Tibial artery (tissue), 4 donors: ENCODE data around the gene TP53BP1.

Source experiments
- DNase-seq, 2 donors: peaks; one replicate each; pipeline ENCODE4 v3.0.0-alpha.2; 2019
- H3K27ac ChIP-seq, 2 donors: fragments of 200-600 bp; sonication (generic) in 1 of 2; 1 replicate in 1 of 2; 2 replicates in 1 of 2; pipeline ENCODE4 v1.5.1; 2018 to 2019; ENCODE audit warnings: mild to moderate bottlenecking in 1 of 2
- H3K27me3 ChIP-seq, 2 donors: fragments of 200-600 bp; sonication (generic) in 1 of 2; one replicate each; pipeline versions ENCODE4 v1.5.1 to v1.6.0; 2016 to 2019
- H3K36me3 ChIP-seq, 3 donors: fragments of 200-600 bp; sonication (generic) in 2 of 3; one replicate each; pipeline ENCODE4 v1.5.1; 2016 to 2019; ENCODE audit warnings: mild to moderate bottlenecking in 2 of 3
- H3K4me1 ChIP-seq, 4 donors: fragments of 200-600 bp; sonication (generic) in 2 of 4; 1 replicate in 3 of 4; 2 replicates in 1 of 4; pipeline ENCODE4 v1.5.1; 2016 to 2019
- H3K4me3 ChIP-seq, 2 donors: fragments of 200-600 bp; sonication (generic) in 1 of 2; 1 replicate in 1 of 2; 2 replicates in 1 of 2; pipeline ENCODE4 v1.5.1; 2018 to 2019; ENCODE audit warnings: mild to moderate bottlenecking in 2 of 2
- H3K9me3 ChIP-seq, 3 donors: fragments of 200-600 bp; sonication (generic) in 1 of 3; one replicate each; pipeline ENCODE4 v1.5.1; 2016 to 2019
- intact Hi-C: fragments of 100-400 bp; cut with DNase I; formaldehyde crosslinking; loops from one replicate; pipeline ENCODE4 v1.15.0; 2023; ENCODE audit warnings: low total_unique reads
- TF ChIP-seq, protein P1 (sequence below), 2 experiments: fragments of 200-600 bp in 1 of 2; fragments of 450-650 bp in 1 of 2; IDR thresholded peaks; one replicate each; pipeline ENCODE4 v1.5.1; 2017 to 2019; ENCODE audit warnings: antibody characterized with exemption in 2 of 2, mild to moderate bottlenecking in 1 of 2, moderate library complexity in 1 of 2

Gene TP53BP1

GRCh38 chr15:43529587-43530345 lies 36.8 kb upstream of the TP53BP1 start:
- Histone ChIP-seq H3K27me3 (no peaks in the 10 kb centered on the region), H3K4me1 (no peaks in the 10 kb centered on the region), H3K9me3 (peaks cover 0 to 10% (median 0%) of the 10 kb centered on the region in 3 donors), H3K4me3 (no peak overlapping the region), H3K36me3 (peaks cover 7 to 49% (median 23%) of the 10 kb centered on the region in 3 donors), H3K27ac (no peak overlapping the region)
- intact Hi-C loops = no loop called here
- TF ChIP-seq, protein P1, sequence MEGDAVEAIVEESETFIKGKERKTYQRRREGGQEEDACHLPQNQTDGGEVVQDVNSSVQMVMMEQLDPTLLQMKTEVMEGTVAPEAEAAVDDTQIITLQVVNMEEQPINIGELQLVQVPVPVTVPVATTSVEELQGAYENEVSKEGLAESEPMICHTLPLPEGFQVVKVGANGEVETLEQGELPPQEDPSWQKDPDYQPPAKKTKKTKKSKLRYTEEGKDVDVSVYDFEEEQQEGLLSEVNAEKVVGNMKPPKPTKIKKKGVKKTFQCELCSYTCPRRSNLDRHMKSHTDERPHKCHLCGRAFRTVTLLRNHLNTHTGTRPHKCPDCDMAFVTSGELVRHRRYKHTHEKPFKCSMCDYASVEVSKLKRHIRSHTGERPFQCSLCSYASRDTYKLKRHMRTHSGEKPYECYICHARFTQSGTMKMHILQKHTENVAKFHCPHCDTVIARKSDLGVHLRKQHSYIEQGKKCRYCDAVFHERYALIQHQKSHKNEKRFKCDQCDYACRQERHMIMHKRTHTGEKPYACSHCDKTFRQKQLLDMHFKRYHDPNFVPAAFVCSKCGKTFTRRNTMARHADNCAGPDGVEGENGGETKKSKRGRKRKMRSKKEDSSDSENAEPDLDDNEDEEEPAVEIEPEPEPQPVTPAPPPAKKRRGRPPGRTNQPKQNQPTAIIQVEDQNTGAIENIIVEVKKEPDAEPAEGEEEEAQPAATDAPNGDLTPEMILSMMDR (IDR thresholded peaks at IDR 0.05) = no peak
- DNase-seq = no peak

DNA sequence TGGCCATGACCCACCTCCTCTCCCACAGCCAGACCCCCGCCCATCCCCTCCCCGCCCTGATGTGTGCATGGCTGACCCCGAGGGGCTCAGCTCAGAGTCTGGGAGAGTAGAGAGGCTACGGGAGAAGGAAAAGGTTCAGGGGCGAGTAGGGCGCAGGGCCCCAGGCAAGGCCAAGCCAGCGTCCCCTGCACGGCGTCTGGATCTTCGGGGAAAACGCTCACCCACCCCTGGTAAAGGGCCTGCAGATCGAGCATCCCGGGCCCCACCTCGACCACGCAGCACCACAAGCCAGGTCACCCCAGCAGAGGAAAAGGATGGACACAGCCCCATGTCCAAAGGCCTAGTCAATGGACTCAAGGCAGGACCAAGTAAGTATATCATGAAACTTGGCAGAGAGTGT lies 36.2 kb upstream of the TP53BP1 start:
- TF ChIP-seq, protein P1 (IDR thresholded peaks at IDR 0.05) = no peak
- H3K27ac ChIP-seq = no peak overlapping the region
- intact Hi-C loops = no loop called here

DNA sequence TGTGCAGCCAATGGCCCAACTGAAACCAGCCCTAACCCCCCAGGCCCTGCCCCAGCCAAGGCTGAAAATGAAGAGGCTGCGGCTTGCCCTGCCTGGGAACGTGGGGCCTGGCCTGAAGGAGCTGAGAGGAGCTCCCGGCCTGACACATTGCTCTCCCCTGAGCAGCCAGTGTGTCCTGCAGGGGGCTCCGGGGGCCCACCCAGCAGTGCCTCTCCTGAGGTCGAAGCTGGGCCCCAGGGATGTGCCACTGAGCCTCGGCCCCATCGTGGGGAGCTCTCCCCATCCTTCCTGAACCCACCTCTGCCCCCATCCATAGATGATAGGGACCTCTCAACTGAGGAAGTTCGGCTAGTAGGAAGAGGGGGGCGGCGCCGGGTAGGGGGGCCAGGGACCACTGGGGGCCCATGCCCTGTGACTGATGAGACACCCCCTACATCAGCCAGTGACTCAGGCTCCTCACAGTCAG lies 35.6 kb upstream of the TP53BP1 start:
- no peak overlapping the region for H3K4me3 ChIP-seq
- DNase-seq = no peak
- H3K27me3 ChIP-seq = no peaks in the 10 kb centered on the region
- peaks cover 0 to 20% (median 0%) of the 10 kb centered on the region in 3 donors for H3K9me3 ChIP-seq
- TF ChIP-seq, protein P1 (IDR thresholded peaks at IDR 0.05) = no peak
- peaks cover 15 to 49% (median 28%) of the 10 kb centered on the region in 3 donors for H3K36me3 ChIP-seq
- no peak overlapping the region for H3K27ac ChIP-seq
- H3K4me1 ChIP-seq = no peaks in the 10 kb centered on the region
- intact Hi-C loops = no loop called here

More for the DNA sequence above, 36.2 kb upstream of the TP53BP1 start:
- Histone ChIP-seq H3K9me3 (peaks cover 0 to 15% (median 0%) of the 10 kb centered on the region in 3 donors), H3K4me3 (no peak overlapping the region), H3K27me3 (no peaks in the 10 kb centered on the region), H3K4me1 (no peaks in the 10 kb centered on the region), H3K36me3 (peaks cover 9 to 49% (median 23%) of the 10 kb centered on the region in 3 donors)
- no peak for DNase-seq

GRCh38 chr15:43527802-43528541 lies 35.0 kb upstream of the TP53BP1 start:
- H3K27ac ChIP-seq = no peak overlapping the region
- DNase-seq = no peak
- H3K36me3 ChIP-seq = peaks cover 20 to 55% (median 34%) of the 10 kb centered on the region in 3 donors
- no peak overlapping the region for H3K4me3 ChIP-seq
- intact Hi-C loops = no loop called here
- peaks cover 0 to 20% (median 0%) of the 10 kb centered on the region in 3 donors for H3K9me3 ChIP-seq
- TF ChIP-seq, protein P1 (IDR thresholded peaks at IDR 0.05) = no peak
- H3K27me3 ChIP-seq = no peaks in the 10 kb centered on the region
- no peaks in the 10 kb centered on the region for H3K4me1 ChIP-seq

DNA sequence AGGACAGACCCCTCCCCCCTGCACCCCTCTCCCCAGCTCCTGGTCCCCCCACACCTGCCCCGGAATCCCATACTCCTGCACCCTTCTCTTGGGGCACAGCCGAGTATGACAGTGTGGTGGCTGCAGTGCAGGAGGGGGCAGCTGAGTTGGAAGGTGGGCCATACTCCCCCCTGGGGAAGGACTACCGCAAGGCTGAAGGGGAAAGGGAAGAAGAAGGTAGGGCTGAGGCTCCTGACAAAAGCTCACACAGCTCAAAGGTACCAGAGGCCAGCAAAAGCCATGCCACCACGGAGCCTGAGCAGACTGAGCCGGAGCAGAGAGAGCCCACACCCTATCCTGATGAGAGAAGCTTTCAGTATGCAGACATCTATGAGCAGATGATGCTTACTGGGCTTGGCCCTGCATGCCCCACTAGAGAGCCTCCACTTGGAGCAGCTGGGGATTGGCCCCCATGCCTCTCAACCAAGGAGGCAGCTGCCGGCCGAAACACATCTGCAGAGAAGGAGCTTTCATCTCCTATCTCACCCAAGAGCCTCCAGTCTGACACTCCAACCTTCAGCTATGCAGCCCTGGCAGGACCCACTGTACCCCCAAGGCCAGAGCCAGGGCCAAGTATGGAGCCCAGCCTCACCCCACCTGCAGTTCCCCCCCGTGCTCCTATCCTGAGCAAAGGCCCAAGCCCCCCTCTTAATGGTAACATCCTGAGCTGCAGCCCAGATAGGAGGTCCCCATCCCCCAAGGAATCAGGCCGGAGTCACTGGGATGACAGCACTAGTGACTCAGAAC lies 34.3 kb upstream of the TP53BP1 start:
- TF ChIP-seq, protein P1 (IDR thresholded peaks at IDR 0.05) = no peak
- H3K36me3 ChIP-seq = peaks cover 28 to 63% (median 41%) of the 10 kb centered on the region in 3 donors
- H3K4me1 ChIP-seq = no peaks in the 10 kb centered on the region
- H3K27me3 ChIP-seq = no peaks in the 10 kb centered on the region
- no peak overlapping the region for H3K4me3 ChIP-seq
- no peak for DNase-seq
- H3K9me3 ChIP-seq = peaks cover 0 to 20% (median 0%) of the 10 kb centered on the region in 3 donors
- H3K27ac ChIP-seq = no peak overlapping the region
- intact Hi-C loops = no loop called here
